Neuronal stem cell (in vitro differentiated cells): Measurements from ENCODE around the gene CSF1R.

ENCODE experiments used
- DNase-seq: peaks from one replicate; pipeline ENCODE4 v3.0.0-alpha.2; 2013; ENCODE audit warnings: low spot score
- H2AFZ ChIP-seq: one replicate; pipeline ENCODE4 v1.6.1; 2013; ENCODE audit warnings: mild to moderate bottlenecking, low read length, inconsistent platforms
- H2AK5ac ChIP-seq: 2 replicates; pipeline ENCODE4 v1.6.1; 2013; ENCODE audit warnings: low read depth, mild to moderate bottlenecking, inconsistent platforms, low read length, moderate library complexity, mixed read lengths
- H2BK120ac ChIP-seq: 2 replicates; pipeline ENCODE4 v1.6.1; 2013; ENCODE audit warnings: low read depth, mild to moderate bottlenecking, inconsistent platforms, low read length, moderate library complexity, mixed read lengths
- H2BK12ac ChIP-seq: one replicate; pipeline ENCODE4 v1.6.1; 2013; ENCODE audit warnings: low read length, inconsistent platforms
- H2BK15ac ChIP-seq: 2 replicates; pipeline ENCODE4 v1.6.1; 2013; ENCODE audit warnings: mild to moderate bottlenecking, low read length, inconsistent platforms, mixed read lengths
- H2BK5ac ChIP-seq: one replicate; pipeline ENCODE4 v1.6.1; 2013; ENCODE audit warnings: inconsistent platforms, mild to moderate bottlenecking, low read length, moderate library complexity
- H3K14ac ChIP-seq: one replicate; pipeline ENCODE4 v1.6.1; 2013; ENCODE audit warnings: low read length, inconsistent platforms
- H3K18ac ChIP-seq: 2 replicates; pipeline ENCODE4 v1.6.1; 2013; ENCODE audit warnings: low read length, inconsistent platforms
- H3K23ac ChIP-seq: 2 replicates; pipeline ENCODE4 v1.6.1; 2013; ENCODE audit warnings: low read depth, mild to moderate bottlenecking, mixed read lengths, low read length, inconsistent platforms; ENCODE audit not compliant: poor library complexity
- H3K27ac ChIP-seq: replicated peaks from 3 replicates; pipeline ENCODE4 v1.5.1; 2013; ENCODE audit warnings: low read length, inconsistent platforms
- H3K27me3 ChIP-seq, 3 experiments: 2 replicates each; pipeline ENCODE4 v1.6.1; 2013; ENCODE audit warnings: low read length in 3 of 3, mild to moderate bottlenecking in 2 of 3, inconsistent platforms in 1 of 3, low read depth in 1 of 3, mixed read lengths in 1 of 3, moderate library complexity in 1 of 3; ENCODE audit not compliant: control insufficient read depth in 3 of 3, insufficient read depth in 3 of 3
- H3K36me3 ChIP-seq, 2 donors: replicated peaks in 1 of 2; 2 replicates each; pipeline ENCODE4 v1.6.1; 2013; ENCODE audit warnings: low read length in 2 of 2; ENCODE audit not compliant: control insufficient read depth in 2 of 2, insufficient read depth in 2 of 2
- H3K4ac ChIP-seq: 2 replicates; pipeline ENCODE4 v1.6.1; 2013; ENCODE audit warnings: inconsistent platforms, mild to moderate bottlenecking, low read length, moderate library complexity
- H3K4me1 ChIP-seq, 2 donors: 1 replicate in 1 of 2; 2 replicates in 1 of 2; pipeline ENCODE4 v1.6.1; 2013; ENCODE audit warnings: low read length in 2 of 2, low read depth in 1 of 2; ENCODE audit not compliant: control insufficient read depth in 2 of 2, insufficient read depth in 1 of 2
- H3K4me2 ChIP-seq: one replicate; pipeline ENCODE4 v1.6.1; 2013; ENCODE audit warnings: mild to moderate bottlenecking, low read length, inconsistent platforms; ENCODE audit not compliant: insufficient read depth, poor library complexity, severe bottlenecking
- H3K4me3 ChIP-seq, 2 donors: 2 replicates each; pipeline ENCODE4 v1.5.1; 2013; ENCODE audit warnings: low read length in 2 of 2, mild to moderate bottlenecking in 2 of 2, inconsistent platforms in 1 of 2, moderate library complexity in 1 of 2
- H3K79me1 ChIP-seq: one replicate; pipeline ENCODE4 v1.6.1; 2013; ENCODE audit warnings: low read depth, mild to moderate bottlenecking, inconsistent platforms, low read length, moderate library complexity
- H3K9ac ChIP-seq: one replicate; pipeline ENCODE4 v1.6.1; 2013; ENCODE audit warnings: mild to moderate bottlenecking, low read depth, low read length, inconsistent platforms; ENCODE audit not compliant: poor library complexity
- H3K9me3 ChIP-seq, 2 donors: replicated peaks in 1 of 2; 2 replicates each; pipeline versions ENCODE3 to v1.6.1; 2013; ENCODE audit warnings: low read length in 2 of 2, mild to moderate bottlenecking in 2 of 2, inconsistent platforms in 1 of 2, low read depth in 1 of 2, mixed read lengths in 1 of 2, moderate library complexity in 1 of 2; ENCODE audit not compliant: control insufficient read depth in 2 of 2, insufficient read depth in 1 of 2
- H4K8ac ChIP-seq: one replicate; pipeline ENCODE4 v1.6.1; 2013; ENCODE audit warnings: low read depth, mild to moderate bottlenecking, inconsistent platforms, low read length, moderate library complexity
- H4K91ac ChIP-seq: one replicate; pipeline ENCODE4 v1.6.1; 2013; ENCODE audit warnings: low read length, low read depth, mild to moderate bottlenecking, inconsistent platforms; ENCODE audit not compliant: poor library complexity
- WGBS, 2 donors: extraction: QIAGEN DNeasy Blood & Tissue Kit; methylation state at CpG; one replicate each; pipeline ENCODE4 v1.1.7; 2013; ENCODE audit warnings: missing lambda C conversion rate in 2 of 2, mixed read lengths in 1 of 2; ENCODE audit not compliant: insufficient read length in 2 of 2, insufficient replicate concordance in 1 of 2; ENCODE audit errors: extremely low coverage in 2 of 2; 5-methylcytosine and 5-hydroxymethylcytosine counted together

Gene CSF1R

GRCh38 chr5:150132740-150133139, 46.4 kb upstream of the CSF1R start:
- Histone ChIP-seq H3K4me2 (no peak overlapping the region), H2BK12ac (no peak overlapping the region), H4K8ac (no peak overlapping the region), H3K14ac (no peak overlapping the region), H3K9ac (no peak overlapping the region), H2AK5ac (no peak overlapping the region), H3K4ac (no peak overlapping the region), H3K4me1 (peaks cover 8 to 26% of the 10 kb centered on the region in 2 donors), H3K36me3 (peaks cover 0 to 3% of the 10 kb centered on the region in 2 donors), H2BK120ac (no peak overlapping the region), H3K27me3 (no peaks in the 10 kb centered on the region), H3K23ac (no peak overlapping the region), H3K18ac (no peak overlapping the region), H4K91ac (no peak overlapping the region), H3K4me3 (no peak overlapping the region), H2AFZ (no peak overlapping the region), H3K9me3 (no peaks in the 10 kb centered on the region), H3K79me1 (peaks cover 2% of the 10 kb centered on the region), H2BK15ac (no peak overlapping the region), H2BK5ac (peak overlapping the region; percentile 27), H3K27ac (no peak overlapping the region)
- WGBS, 2 donors: no CpG with 5 or more reads among the region's 22 CpGs
- DNase-seq: no peak

GRCh38 chr5:150131978-150132694, 45.8 kb upstream of the CSF1R start:
- Histone ChIP-seq H3K14ac (peak overlapping the region; percentile 60), H3K4me3 (no peak overlapping the region), H2AK5ac (peak overlapping the region; percentile 67), H2BK15ac (peak overlapping the region; percentile 72), H3K9me3 (no peaks in the 10 kb centered on the region), H3K18ac (no peak overlapping the region), H3K4ac (no peak overlapping the region), H4K91ac (no peak overlapping the region), H3K4me2 (no peak overlapping the region), H2BK12ac (no peak overlapping the region), H2BK120ac (no peak overlapping the region), H4K8ac (no peak overlapping the region), H3K4me1 (peaks cover 4 to 20% of the 10 kb centered on the region in 2 donors), H3K27ac (no peak overlapping the region), H2BK5ac (peak overlapping the region; percentile 27), H2AFZ (no peak overlapping the region), H3K9ac (peak overlapping the region; percentile 56), H3K23ac (peak overlapping the region; percentile 83), H3K36me3 (peaks cover 0 to 3% of the 10 kb centered on the region in 2 donors), H3K27me3 (no peaks in the 10 kb centered on the region), H3K79me1 (peaks cover 2% of the 10 kb centered on the region)
- no CpG with 5 or more reads among the region's 12 CpGs for WGBS, 2 donors
- DNase-seq: no peak

GRCh38 chr5:150131461-150131860, 45.1 kb upstream of the CSF1R start:
- Histone ChIP-seq H4K8ac (no peak overlapping the region), H3K4ac (no peak overlapping the region), H2BK15ac (peak overlapping the region; percentile 72), H3K4me2 (no peak overlapping the region), H3K27ac (no peak overlapping the region), H2BK12ac (no peak overlapping the region), H3K9me3 (no peaks in the 10 kb centered on the region), H4K91ac (no peak overlapping the region), H3K9ac (peak overlapping the region; percentile 56), H2BK5ac (no peak overlapping the region), H3K79me1 (peaks cover 2% of the 10 kb centered on the region), H2AK5ac (peak overlapping the region; percentile 67), H3K27me3 (no peaks in the 10 kb centered on the region), H3K14ac (peak overlapping the region; percentile 60), H3K36me3 (peaks cover 0 to 3% of the 10 kb centered on the region in 2 donors), H3K4me3 (no peak overlapping the region), H2BK120ac (no peak overlapping the region), H3K23ac (peak overlapping the region; percentile 83), H2AFZ (no peak overlapping the region), H3K18ac (no peak overlapping the region), H3K4me1 (peaks cover 4 to 13% of the 10 kb centered on the region in 2 donors)
- WGBS, 2 donors: no CpG with 5 or more reads among the region's 4 CpGs
- DNase-seq: no peak

GRCh38 chr5:150130493-150130922, 44.2 kb upstream of the CSF1R start:
- H3K4me2 ChIP-seq: no peak overlapping the region
- H4K91ac ChIP-seq: no peak overlapping the region
- H2BK120ac ChIP-seq: no peak overlapping the region
- H3K27me3 ChIP-seq: no peaks in the 10 kb centered on the region
- peak overlapping the region; percentile 8 for H2BK15ac ChIP-seq
- H2AFZ ChIP-seq: no peak overlapping the region
- no peak overlapping the region for H3K9ac ChIP-seq
- peak overlapping the region; percentile 21 for H2AK5ac ChIP-seq
- no peak overlapping the region for H2BK12ac ChIP-seq
- no peak overlapping the region for H3K14ac ChIP-seq
- no peaks in the 10 kb centered on the region for H3K9me3 ChIP-seq
- H3K4me3 ChIP-seq: no peak overlapping the region
- H3K4ac ChIP-seq: no peak overlapping the region
- peaks cover 4 to 8% of the 10 kb centered on the region in 2 donors for H3K4me1 ChIP-seq
- H4K8ac ChIP-seq: no peak overlapping the region
- H3K79me1 ChIP-seq: peaks cover under 1% of the 10 kb centered on the region
- WGBS, 2 donors: no CpG with 5 or more reads among the region's 8 CpGs
- peaks cover 0 to 3% of the 10 kb centered on the region in 2 donors for H3K36me3 ChIP-seq
- H3K27ac ChIP-seq: no peak overlapping the region
- no peak for DNase-seq
- H2BK5ac ChIP-seq: no peak overlapping the region
- peak overlapping the region; percentile 23 for H3K18ac ChIP-seq
- no peak overlapping the region for H3K23ac ChIP-seq
